Sigmoid colon (tissue), 7 donors: Measurements from ENCODE around the gene SKA2. TPM values are rescaled to one million over a fixed set of nuclear protein-coding genes. Genes with fewer than 3 reads are reported as not detected.
"Not testable (repeated sequence)": the region's sequence is repeated elsewhere in the genome, so short reads cannot be mapped to it uniquely, and the experiment has no call there.

Experiments
- DNase-seq: peaks from one replicate; pipeline ENCODE4 v3.0.0-alpha.2; 2019
- H3K27ac ChIP-seq, 4 donors: fragments of 200-600 bp; sonication (generic); one replicate each; pipeline ENCODE4 v1.5.1; 2016 to 2019; ENCODE audit warnings: mild to moderate bottlenecking in 1 of 4
- H3K27me3 ChIP-seq, 3 donors: fragments of 200-600 bp; sonication (generic); one replicate each; pipeline ENCODE4 v1.5.1; 2019; ENCODE audit warnings: mild to moderate bottlenecking in 1 of 3
- H3K36me3 ChIP-seq, 4 donors: fragments of 200-600 bp; sonication (generic); one replicate each; pipeline ENCODE4 v1.5.1; 2016 to 2019
- H3K4me1 ChIP-seq, 4 donors: fragments of 200-600 bp; sonication (generic); one replicate each; pipeline ENCODE4 v1.5.1; 2017 to 2019
- H3K4me3 ChIP-seq, 4 donors: fragments of 200-600 bp; sonication (generic); one replicate each; pipeline ENCODE4 v1.5.1; 2017 to 2019; ENCODE audit warnings: mild to moderate bottlenecking in 2 of 4, moderate library complexity in 1 of 4
- H3K9me3 ChIP-seq, 4 donors: fragments of 200-600 bp in 3 of 4; sonication (generic) in 3 of 4; one replicate each; pipeline versions ENCODE4 v1.5.1 to v1.6.1; 2013 to 2019
- CTCF ChIP-seq, 4 experiments: fragments of 450-650 bp in 3 of 4; fragments of 200-600 bp in 1 of 4; IDR thresholded peaks; one replicate each; pipeline ENCODE4 v1.5.1; 2016 to 2019; ENCODE audit warnings: antibody characterized with exemption in 4 of 4, mild to moderate bottlenecking in 3 of 4, moderate library complexity in 2 of 4
- EP300 ChIP-seq, 4 donors: sonication (generic); formaldehyde crosslinking; IDR thresholded peaks; one replicate each; pipeline ENCODE4 v1.6.1; 2017; ENCODE audit warnings: antibody characterized with exemption in 4 of 4
- POLR2A ChIP-seq, 2 donors: fragments of 450-650 bp; IDR thresholded peaks; one replicate each; pipeline ENCODE4 v1.6.1; 2016; ENCODE audit warnings: antibody characterized with exemption in 2 of 2, mild to moderate bottlenecking in 2 of 2, moderate library complexity in 2 of 2
- POLR2AphosphoS5 ChIP-seq, 4 donors: sonication (generic); formaldehyde crosslinking; IDR thresholded peaks; one replicate each; pipeline ENCODE4 v1.6.1; 2017; ENCODE audit warnings: antibody characterized with exemption in 4 of 4
- WGBS, 2 donors: extraction: QIAGEN DNeasy Blood & Tissue Kit; methylation state at CpG; one replicate each; pipeline ENCODE4 v1.1.7; 2013; 5-methylcytosine and 5-hydroxymethylcytosine counted together
- intact Hi-C: fragments of 100-400 bp; cut with DNase I; formaldehyde crosslinking; loops from one replicate; pipeline ENCODE4 v1.15.1; 2023
- polyA plus RNA-seq, 3 donors: library from polyadenylated mRNA; stranded (reverse); fragments of 200-250 nt; gene quantifications; one replicate each; pipeline ENCODE4 v1.2.3, GENCODE V29; 2013
- total RNA-seq, 4 donors: library from RNA; depleted of rRNA; stranded (reverse); fragments of >200 nt; gene quantifications; one replicate each; pipeline ENCODE4 v1.1.0, GENCODE V29; 2016
- donor health status: healthy with polysubstance abuse.
- donor health status: Bipolar disorder and iron deficiency.
- donor health status: healthy.

The SKA2 gene
- total and polyA plus RNA-seq, 7 donors = 19.2 to 49.6 (median 40.7) TPM

GRCh38 chr17:59141860-59142259 is 13.1 kb downstream of the SKA2 start:
- intact Hi-C loops = no loop called here
- 94 to 98% methylated on average over 1 of the region's 1 CpG for WGBS, 2 donors
- Histone ChIP-seq H3K4me1 (no peaks in the 10 kb centered on the region), H3K9me3 (no peaks in the 10 kb centered on the region), H3K27ac (no peak overlapping the region), H3K36me3 (no peaks in the 10 kb centered on the region), H3K4me3 (no peak overlapping the region), H3K27me3 (no peaks in the 10 kb centered on the region)
- no peak for DNase-seq
- no peak for TF ChIP-seq EP300 (IDR thresholded peaks at IDR 0.05)

GRCh38 chr17:59139939-59140338 is 15.0 kb downstream of the SKA2 start:
- H3K36me3 ChIP-seq = no peaks in the 10 kb centered on the region
- H3K9me3 ChIP-seq = no peaks in the 10 kb centered on the region
- TF ChIP-seq CTCF (IDR thresholded peaks at IDR 0.05) (no peak), POLR2A (IDR thresholded peaks at IDR 0.05) (no peak), POLR2AphosphoS5 (IDR thresholded peaks at IDR 0.05) (no peak), EP300 (IDR thresholded peaks at IDR 0.05) (no peak)
- DNase-seq = no peak
- H3K4me3 ChIP-seq = no peak overlapping the region
- H3K4me1 ChIP-seq = no peaks in the 10 kb centered on the region
- no peak overlapping the region for H3K27ac ChIP-seq
- intact Hi-C loops = no loop called here
- no peaks in the 10 kb centered on the region for H3K27me3 ChIP-seq
- 96 to 97% methylated on average over 4 of the region's 4 CpGs for WGBS, 2 donors

- H3K36me3 ChIP-seq, H3K4me1 ChIP-seq, H3K27me3 ChIP-seq, DNase-seq, H3K27ac ChIP-seq, H3K4me3 ChIP-seq, H3K9me3 ChIP-seq, intact Hi-C loops: not testable (repeated sequence)
- 94 to 95% methylated on average over 10 of the region's 10 CpGs for WGBS, 2 donors
Observed at GRCh38 chr17:59138339-59138738, 16.6 kb downstream of the SKA2 start.

- H3K4me3 ChIP-seq = no peak overlapping the region
- TF ChIP-seq POLR2AphosphoS5 (IDR thresholded peaks at IDR 0.05) (no peak), CTCF (IDR thresholded peaks at IDR 0.05) (no peak), POLR2A (IDR thresholded peaks at IDR 0.05) (no peak), EP300 (IDR thresholded peaks at IDR 0.05) (no peak)
- DNase-seq = no peak
- intact Hi-C loops = no loop called here
- no peak overlapping the region for H3K27ac ChIP-seq
- H3K4me1 ChIP-seq = no peaks in the 10 kb centered on the region
- H3K9me3 ChIP-seq = no peaks in the 10 kb centered on the region
- H3K27me3 ChIP-seq = no peaks in the 10 kb centered on the region
- 81% methylated on average over 1 of the region's 1 CpG for WGBS, 2 donors
- H3K36me3 ChIP-seq = peaks cover 0 to 25% (median 0%) of the 10 kb centered on the region in 4 donors
Observed at GRCh38 chr17:59131131-59131530, 23.9 kb downstream of the SKA2 start.

GRCh38 chr17:59129814-59130213 is 25.2 kb downstream of the SKA2 start:
- no peaks in the 10 kb centered on the region for H3K27me3 ChIP-seq
- H3K27ac ChIP-seq = no peak overlapping the region
- peaks cover 0 to 25% (median 0%) of the 10 kb centered on the region in 4 donors for H3K36me3 ChIP-seq
- DNase-seq = no peak
- H3K4me1 ChIP-seq = no peaks in the 10 kb centered on the region
- TF ChIP-seq POLR2A (IDR thresholded peaks at IDR 0.05) = no peak
- TF ChIP-seq CTCF (IDR thresholded peaks at IDR 0.05) = no peak
- TF ChIP-seq EP300 (IDR thresholded peaks at IDR 0.05) = no peak
- TF ChIP-seq POLR2AphosphoS5 (IDR thresholded peaks at IDR 0.05) = no peak
- intact Hi-C loops = no loop called here
- 46 to 66% methylated on average over 2 of the region's 2 CpGs for WGBS, 2 donors
- H3K9me3 ChIP-seq = no peaks in the 10 kb centered on the region
- H3K4me3 ChIP-seq = no peak overlapping the region

- WGBS, 2 donors = 63 to 73% methylated on average over 3 of the region's 3 CpGs
- no peak for TF ChIP-seq CTCF (IDR thresholded peaks at IDR 0.05)
- TF ChIP-seq POLR2AphosphoS5 (IDR thresholded peaks at IDR 0.05) = no peak
- no peak for TF ChIP-seq POLR2A (IDR thresholded peaks at IDR 0.05)
- TF ChIP-seq EP300 (IDR thresholded peaks at IDR 0.05) = no peak
Observed at GRCh38 chr17:59126809-59127417, 28.1 kb downstream of the SKA2 start.

More at GRCh38 chr17:59126809-59127417, 28.1 kb downstream of the SKA2 start:
- Histone ChIP-seq H3K4me1 (no peaks in the 10 kb centered on the region), H3K4me3 (no peak overlapping the region), H3K27ac (no peak overlapping the region), H3K27me3 (no peaks in the 10 kb centered on the region), H3K9me3 (no peaks in the 10 kb centered on the region), H3K36me3 (peaks cover 0 to 25% (median 0%) of the 10 kb centered on the region in 4 donors)
- intact Hi-C loops = no loop called here
- no peak for DNase-seq
